ENCODE data around the gene ATP2B2. TPM values are rescaled to one million over a fixed set of nuclear protein-coding genes. Genes with fewer than 3 reads are reported as not detected.

Gene ATP2B2
- total and polyA plus RNA-seq, 9 of the 15 experiments (the other 6 are each of a cell fraction or from before 2014, with no cell fraction given), result 0.06 TPM; not detected in 8

DNA sequence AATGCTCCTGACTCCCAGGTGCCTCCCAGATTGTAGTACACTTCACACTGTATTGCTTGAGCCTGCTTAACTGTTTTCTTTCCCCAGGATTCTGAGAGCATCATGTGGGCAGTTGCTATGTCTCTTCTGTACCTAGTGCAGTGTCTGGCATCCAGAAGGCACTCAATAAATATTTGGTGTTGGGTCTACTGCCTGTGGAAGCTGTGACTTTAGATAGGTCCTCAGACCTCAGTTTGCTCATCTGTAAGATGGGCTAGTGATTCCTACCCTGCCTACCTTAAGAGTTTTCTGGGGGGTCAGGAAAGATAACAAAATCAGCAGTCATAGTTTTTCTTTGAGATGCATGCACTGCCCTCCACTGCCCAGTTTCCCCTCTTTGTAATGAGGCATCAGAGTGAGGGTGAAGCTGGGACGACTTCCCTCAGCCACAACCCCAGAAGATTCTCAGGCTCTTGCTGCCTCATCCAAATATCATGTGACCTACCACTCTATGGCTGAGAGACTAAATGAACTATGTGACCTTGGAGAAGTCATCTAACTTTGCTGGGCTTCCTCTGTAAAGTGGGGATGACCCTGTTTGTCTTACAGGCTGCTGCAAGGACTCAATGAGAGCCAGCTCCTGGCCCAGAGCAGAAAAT lies 50.4 kb downstream of the ATP2B2 start:
- ATAC-seq, result no peak
- in situ Hi-C loops (cut with MboI) (no loop called here), intact Hi-C loops (cut with micrococcal nuclease) (no loop called here)
- TF ChIP-seq, protein P1, sequence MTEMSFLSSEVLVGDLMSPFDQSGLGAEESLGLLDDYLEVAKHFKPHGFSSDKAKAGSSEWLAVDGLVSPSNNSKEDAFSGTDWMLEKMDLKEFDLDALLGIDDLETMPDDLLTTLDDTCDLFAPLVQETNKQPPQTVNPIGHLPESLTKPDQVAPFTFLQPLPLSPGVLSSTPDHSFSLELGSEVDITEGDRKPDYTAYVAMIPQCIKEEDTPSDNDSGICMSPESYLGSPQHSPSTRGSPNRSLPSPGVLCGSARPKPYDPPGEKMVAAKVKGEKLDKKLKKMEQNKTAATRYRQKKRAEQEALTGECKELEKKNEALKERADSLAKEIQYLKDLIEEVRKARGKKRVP (CRISPR knock-in tag; IDR thresholded peaks at IDR 0.05), result no peak
- TF ChIP-seq, protein P2, sequence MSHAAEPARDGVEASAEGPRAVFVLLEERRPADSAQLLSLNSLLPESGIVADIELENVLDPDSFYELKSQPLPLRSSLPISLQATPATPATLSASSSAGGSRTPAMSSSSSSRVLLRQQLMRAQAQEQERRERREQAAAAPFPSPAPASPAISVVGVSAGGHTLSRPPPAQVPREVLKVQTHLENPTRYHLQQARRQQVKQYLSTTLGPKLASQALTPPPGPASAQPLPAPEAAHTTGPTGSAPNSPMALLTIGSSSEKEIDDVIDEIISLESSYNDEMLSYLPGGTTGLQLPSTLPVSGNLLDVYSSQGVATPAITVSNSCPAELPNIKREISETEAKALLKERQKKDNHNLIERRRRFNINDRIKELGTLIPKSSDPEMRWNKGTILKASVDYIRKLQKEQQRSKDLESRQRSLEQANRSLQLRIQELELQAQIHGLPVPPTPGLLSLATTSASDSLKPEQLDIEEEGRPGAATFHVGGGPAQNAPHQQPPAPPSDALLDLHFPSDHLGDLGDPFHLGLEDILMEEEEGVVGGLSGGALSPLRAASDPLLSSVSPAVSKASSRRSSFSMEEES (CRISPR knock-in tag; IDR thresholded peaks at IDR 0.05), result peak; percentile 44; the same call in 1 of the 2 replicates
- peak; percentile 68 for TF ChIP-seq RBM25 (IDR thresholded peaks at IDR 0.05; ENCODE audit: low read depth, low read length, severe bottlenecking)
- no peak for TF ChIP-seq SIN3A (IDR thresholded peaks at IDR 0.05; ENCODE audit: borderline replicate concordance in 2 of 2, control insufficient read depth in 1 of 2, low read depth in 2 of 2, low read length in 2 of 2)
- no peak overlapping the region for H3K9ac ChIP-seq (ENCODE audit: insufficient read depth in 1 of 2, low read depth in 2 of 2, low read length in 2 of 2)
- no peaks in the 10 kb centered on the region for H3K4me1 ChIP-seq (replicated peaks in 1 of 2; ENCODE audit: control insufficient read depth in 2 of 2, insufficient read depth in 2 of 2, low read length in 2 of 2)
- no peak overlapping the region for H2AFZ ChIP-seq (ENCODE audit: low read depth, low read length)
- no peaks in the 10 kb centered on the region for H3K9me1 ChIP-seq (ENCODE audit: control insufficient read depth, insufficient read depth, low read length)
- no peak for FAIRE-seq
- H3K4me2 ChIP-seq (ENCODE audit: insufficient read depth, low read length), result no peak overlapping the region
- H3K27ac ChIP-seq (ENCODE audit: extremely low read depth, low read depth, low read length), result no peak overlapping the region
- no peaks in the 10 kb centered on the region for H3K9me3 ChIP-seq (replicated peaks; ENCODE audit: control insufficient read depth, insufficient read depth, low read depth, low read length)
- no peak overlapping the region for H3K4me3 ChIP-seq
- H3K27me3 ChIP-seq (ENCODE audit: control insufficient read depth in 2 of 2, insufficient read depth in 2 of 2, low read length in 2 of 2), result peaks cover 9 to 18% of the 10 kb centered on the region in 2 experiments; a peak in 4 of 5 replicates
- no TSS peak for BruUV-seq (replicated peaks)
- POLR2A ChIA-PET, result interaction anchor here (1.1 kb wide), 1 partner anchor 19 kb away, joined by 3 read pairs; no protein-coding TSS in a partner anchor
- H4K20me1 ChIP-seq (replicated peaks; ENCODE audit: control insufficient read depth, insufficient read depth, low read length), result peaks cover 8% of the 10 kb centered on the region
- WGBS (ENCODE audit: insufficient coverage, low coverage, missing lambda C conversion rate), result 0% methylated on average over 1 of the region's 1 CpG
- no peaks in the 10 kb centered on the region for H3K79me2 ChIP-seq (ENCODE audit: control insufficient read depth, insufficient read depth, low read length)
- DNase-seq (ENCODE audit: extremely low read depth in 1 of 4, low spot score in 3 of 4), result no peak
- no peaks in the 10 kb centered on the region for H3K36me3 ChIP-seq (ENCODE audit: control insufficient read depth, insufficient read depth, low read length)
- CTCF ChIA-PET (ENCODE audit: low intra/inter-chr PET ratio), result no interaction called here
